Measurements from ENCODE around the gene OR51A7. TPM values are rescaled to one million over a fixed set of nuclear protein-coding genes. Genes with fewer than 3 reads are reported as not detected.

The OR51A7 gene
- total RNA-seq, 1 donor from 2014 or later, result not detected

GRCh38 chr11:4887591-4887990 is 16.0 kb upstream of the OR51A7 start:
- Histone ChIP-seq H3K9ac (ENCODE audit: low read depth in 1 of 3, low read length in 3 of 3) (no peak overlapping the region), H3K4me3 (ENCODE audit: low read length in 3 of 3) (no peak overlapping the region), H3K9me3 (ENCODE audit: control insufficient read depth in 3 of 3, low read length in 3 of 3) (no peaks in the 10 kb centered on the region), H3K36me3 (ENCODE audit: control insufficient read depth in 3 of 3, insufficient read depth in 3 of 3, low read length in 3 of 3) (no peaks in the 10 kb centered on the region), H3K27me3 (ENCODE audit: control insufficient read depth in 3 of 3, insufficient read depth in 3 of 3, low read length in 3 of 3) (no peaks in the 10 kb centered on the region), H3K27ac (ENCODE audit: low read depth, low read length) (no peak overlapping the region), H3K4me1 (ENCODE audit: control insufficient read depth in 3 of 3, insufficient read depth in 3 of 3, low read length in 3 of 3) (no peaks in the 10 kb centered on the region)

GRCh38 chr11:4890279-4890678 is 13.3 kb upstream of the OR51A7 start:
- Histone ChIP-seq H3K9me3 (ENCODE audit: control insufficient read depth in 3 of 3, low read length in 3 of 3) (no peaks in the 10 kb centered on the region), H3K36me3 (ENCODE audit: control insufficient read depth in 3 of 3, insufficient read depth in 3 of 3, low read length in 3 of 3) (no peaks in the 10 kb centered on the region), H3K9ac (ENCODE audit: low read depth in 1 of 3, low read length in 3 of 3) (no peak overlapping the region), H3K27ac (ENCODE audit: low read depth, low read length) (no peak overlapping the region), H3K27me3 (ENCODE audit: control insufficient read depth in 3 of 3, insufficient read depth in 3 of 3, low read length in 3 of 3) (no peaks in the 10 kb centered on the region), H3K4me3 (ENCODE audit: low read length in 3 of 3) (no peak overlapping the region), H3K4me1 (ENCODE audit: control insufficient read depth in 3 of 3, insufficient read depth in 3 of 3, low read length in 3 of 3) (no peaks in the 10 kb centered on the region)

- H3K9ac ChIP-seq (ENCODE audit: low read depth in 1 of 3, low read length in 3 of 3), result no peak overlapping the region
- no peaks in the 10 kb centered on the region for H3K36me3 ChIP-seq (ENCODE audit: control insufficient read depth in 3 of 3, insufficient read depth in 3 of 3, low read length in 3 of 3)
- no peak overlapping the region for H3K4me3 ChIP-seq (ENCODE audit: low read length in 3 of 3)
- H3K27me3 ChIP-seq (ENCODE audit: control insufficient read depth in 3 of 3, insufficient read depth in 3 of 3, low read length in 3 of 3), result no peaks in the 10 kb centered on the region
- H3K9me3 ChIP-seq (ENCODE audit: control insufficient read depth in 3 of 3, low read length in 3 of 3), result no peaks in the 10 kb centered on the region
- H3K4me1 ChIP-seq (ENCODE audit: control insufficient read depth in 3 of 3, insufficient read depth in 3 of 3, low read length in 3 of 3), result no peaks in the 10 kb centered on the region
- H3K27ac ChIP-seq (ENCODE audit: low read depth, low read length), result no peak overlapping the region
Observed at GRCh38 chr11:4891996-4892640, 11.5 kb upstream of the OR51A7 start.

GRCh38 chr11:4916581-4916980 is 13.0 kb downstream of the OR51A7 start:
- no peaks in the 10 kb centered on the region for H3K36me3 ChIP-seq (ENCODE audit: control insufficient read depth in 3 of 3, insufficient read depth in 3 of 3, low read length in 3 of 3)
- no peak overlapping the region for H3K9ac ChIP-seq (ENCODE audit: low read depth in 1 of 3, low read length in 3 of 3)
- no peaks in the 10 kb centered on the region for H3K27me3 ChIP-seq (ENCODE audit: control insufficient read depth in 3 of 3, insufficient read depth in 3 of 3, low read length in 3 of 3)
- H3K4me3 ChIP-seq (ENCODE audit: low read length in 3 of 3), result no peak overlapping the region
- H3K4me1 ChIP-seq (ENCODE audit: control insufficient read depth in 3 of 3, insufficient read depth in 3 of 3, low read length in 3 of 3), result no peaks in the 10 kb centered on the region
- H3K27ac ChIP-seq (ENCODE audit: low read depth, low read length), result no peak overlapping the region
- no peaks in the 10 kb centered on the region for H3K9me3 ChIP-seq (ENCODE audit: control insufficient read depth in 3 of 3, low read length in 3 of 3)

GRCh38 chr11:4919250-4919649 is 15.7 kb downstream of the OR51A7 start, which contains the start of gene OR51G2:
Gene OR51G2, minus strand, starts transcription at chr11:4919350. Its CDS starts 3,687 bp downstream, at chr11:4915663.
- Histone ChIP-seq H3K36me3 (ENCODE audit: control insufficient read depth in 3 of 3, insufficient read depth in 3 of 3, low read length in 3 of 3) (no peaks in the 10 kb centered on the region), H3K4me3 (ENCODE audit: low read length in 3 of 3) (no peak within 1 kb of the TSS), H3K27me3 (ENCODE audit: control insufficient read depth in 3 of 3, insufficient read depth in 3 of 3, low read length in 3 of 3) (peaks cover 0 to 2% (median 0%) of the 10 kb centered on the region in 3 donors), H3K27ac (ENCODE audit: low read depth, low read length) (no peak within 1 kb of the TSS), H3K9ac (ENCODE audit: low read depth in 1 of 3, low read length in 3 of 3) (no peak within 1 kb of the TSS), H3K4me1 (ENCODE audit: control insufficient read depth in 3 of 3, insufficient read depth in 3 of 3, low read length in 3 of 3) (no peaks in the 10 kb centered on the region), H3K9me3 (ENCODE audit: control insufficient read depth in 3 of 3, low read length in 3 of 3) (no peaks in the 10 kb centered on the region)

- H3K9ac ChIP-seq (ENCODE audit: low read depth in 1 of 3, low read length in 3 of 3), result no peak overlapping the region
- no peak overlapping the region for H3K4me3 ChIP-seq (ENCODE audit: low read length in 3 of 3)
- H3K4me1 ChIP-seq (ENCODE audit: control insufficient read depth in 3 of 3, insufficient read depth in 3 of 3, low read length in 3 of 3), result no peaks in the 10 kb centered on the region
- H3K9me3 ChIP-seq (ENCODE audit: control insufficient read depth in 3 of 3, low read length in 3 of 3), result no peaks in the 10 kb centered on the region
- H3K36me3 ChIP-seq (ENCODE audit: control insufficient read depth in 3 of 3, insufficient read depth in 3 of 3, low read length in 3 of 3), result no peaks in the 10 kb centered on the region
- H3K27ac ChIP-seq (ENCODE audit: low read depth, low read length), result no peak overlapping the region
- peaks cover 0 to 2% (median 0%) of the 10 kb centered on the region in 3 donors for H3K27me3 ChIP-seq (ENCODE audit: control insufficient read depth in 3 of 3, insufficient read depth in 3 of 3, low read length in 3 of 3)
Observed at GRCh38 chr11:4921796-4922195, 18.2 kb downstream of the OR51A7 start.

GRCh38 chr11:4922304-4922703 is 18.7 kb downstream of the OR51A7 start:
- no peak overlapping the region for H3K4me3 ChIP-seq (ENCODE audit: low read length in 3 of 3)
- no peak overlapping the region for H3K27ac ChIP-seq (ENCODE audit: low read depth, low read length)
- peaks cover 0 to 2% (median 0%) of the 10 kb centered on the region in 3 donors for H3K27me3 ChIP-seq (ENCODE audit: control insufficient read depth in 3 of 3, insufficient read depth in 3 of 3, low read length in 3 of 3)
- no peak overlapping the region for H3K9ac ChIP-seq (ENCODE audit: low read depth in 1 of 3, low read length in 3 of 3)
- no peaks in the 10 kb centered on the region for H3K4me1 ChIP-seq (ENCODE audit: control insufficient read depth in 3 of 3, insufficient read depth in 3 of 3, low read length in 3 of 3)
- H3K36me3 ChIP-seq (ENCODE audit: control insufficient read depth in 3 of 3, insufficient read depth in 3 of 3, low read length in 3 of 3), result no peaks in the 10 kb centered on the region
- no peaks in the 10 kb centered on the region for H3K9me3 ChIP-seq (ENCODE audit: control insufficient read depth in 3 of 3, low read length in 3 of 3)

- H3K36me3 ChIP-seq (ENCODE audit: control insufficient read depth in 3 of 3, insufficient read depth in 3 of 3, low read length in 3 of 3), result no peaks in the 10 kb centered on the region
- H3K9ac ChIP-seq (ENCODE audit: low read depth in 1 of 3, low read length in 3 of 3), result no peak within 1 kb of the TSS
- no peak within 1 kb of the TSS for H3K27ac ChIP-seq (ENCODE audit: low read depth, low read length)
- H3K4me1 ChIP-seq (ENCODE audit: control insufficient read depth in 3 of 3, insufficient read depth in 3 of 3, low read length in 3 of 3), result no peaks in the 10 kb centered on the region
- H3K9me3 ChIP-seq (ENCODE audit: control insufficient read depth in 3 of 3, low read length in 3 of 3), result no peaks in the 10 kb centered on the region
- H3K27me3 ChIP-seq (ENCODE audit: control insufficient read depth in 3 of 3, insufficient read depth in 3 of 3, low read length in 3 of 3), result peaks cover 0 to 2% (median 0%) of the 10 kb centered on the region in 3 donors
- no peak within 1 kb of the TSS for H3K4me3 ChIP-seq (ENCODE audit: low read length in 3 of 3)
Observed at GRCh38 chr11:4924239-4924638, 20.7 kb downstream of the OR51A7 start, which contains the start of gene OR51G1. Gene OR51G1, minus strand, starts transcription at chr11:4924339. Its CDS starts 0 bp downstream, at chr11:4924339.

GRCh38 chr11:4926608-4927007 is 23.0 kb downstream of the OR51A7 start:
- H3K4me3 ChIP-seq (ENCODE audit: low read length in 3 of 3), result no peak overlapping the region
- no peaks in the 10 kb centered on the region for H3K9me3 ChIP-seq (ENCODE audit: control insufficient read depth in 3 of 3, low read length in 3 of 3)
- H3K4me1 ChIP-seq (ENCODE audit: control insufficient read depth in 3 of 3, insufficient read depth in 3 of 3, low read length in 3 of 3), result no peaks in the 10 kb centered on the region
- H3K36me3 ChIP-seq (ENCODE audit: control insufficient read depth in 3 of 3, insufficient read depth in 3 of 3, low read length in 3 of 3), result no peaks in the 10 kb centered on the region
- H3K27ac ChIP-seq (ENCODE audit: low read depth, low read length), result no peak overlapping the region
- peaks cover 0 to 2% (median 0%) of the 10 kb centered on the region in 3 donors for H3K27me3 ChIP-seq (ENCODE audit: control insufficient read depth in 3 of 3, insufficient read depth in 3 of 3, low read length in 3 of 3)
- H3K9ac ChIP-seq (ENCODE audit: low read depth in 1 of 3, low read length in 3 of 3), result no peak overlapping the region

GRCh38 chr11:4932751-4933150 is 29.2 kb downstream of the OR51A7 start:
- Histone ChIP-seq H3K36me3 (ENCODE audit: control insufficient read depth in 3 of 3, insufficient read depth in 3 of 3, low read length in 3 of 3) (no peaks in the 10 kb centered on the region), H3K9ac (ENCODE audit: low read depth in 1 of 3, low read length in 3 of 3) (no peak overlapping the region), H3K27ac (ENCODE audit: low read depth, low read length) (no peak overlapping the region), H3K4me3 (ENCODE audit: low read length in 3 of 3) (no peak overlapping the region), H3K27me3 (ENCODE audit: control insufficient read depth in 3 of 3, insufficient read depth in 3 of 3, low read length in 3 of 3) (no peaks in the 10 kb centered on the region), H3K4me1 (ENCODE audit: control insufficient read depth in 3 of 3, insufficient read depth in 3 of 3, low read length in 3 of 3) (no peaks in the 10 kb centered on the region), H3K9me3 (ENCODE audit: control insufficient read depth in 3 of 3, low read length in 3 of 3) (no peaks in the 10 kb centered on the region)
